HG03558 (cell line): ENCODE results near the gene RNF44.
"Not testable (repeated sequence)": the region's sequence is repeated elsewhere in the genome, so short reads cannot be mapped to it uniquely, and the experiment has no call there.

ENCODE experiments used
- ATAC-seq: cut with Tn5 transposase; IDR thresholded peaks from one replicate; pipeline ENCODE4 v1.9.1; 2021; ENCODE audit warnings: moderate number of reproducible peaks; ENCODE audit not compliant: unreplicated experiment; ENCODE audit errors: extremely low read depth

The RNF44 gene

DNA sequence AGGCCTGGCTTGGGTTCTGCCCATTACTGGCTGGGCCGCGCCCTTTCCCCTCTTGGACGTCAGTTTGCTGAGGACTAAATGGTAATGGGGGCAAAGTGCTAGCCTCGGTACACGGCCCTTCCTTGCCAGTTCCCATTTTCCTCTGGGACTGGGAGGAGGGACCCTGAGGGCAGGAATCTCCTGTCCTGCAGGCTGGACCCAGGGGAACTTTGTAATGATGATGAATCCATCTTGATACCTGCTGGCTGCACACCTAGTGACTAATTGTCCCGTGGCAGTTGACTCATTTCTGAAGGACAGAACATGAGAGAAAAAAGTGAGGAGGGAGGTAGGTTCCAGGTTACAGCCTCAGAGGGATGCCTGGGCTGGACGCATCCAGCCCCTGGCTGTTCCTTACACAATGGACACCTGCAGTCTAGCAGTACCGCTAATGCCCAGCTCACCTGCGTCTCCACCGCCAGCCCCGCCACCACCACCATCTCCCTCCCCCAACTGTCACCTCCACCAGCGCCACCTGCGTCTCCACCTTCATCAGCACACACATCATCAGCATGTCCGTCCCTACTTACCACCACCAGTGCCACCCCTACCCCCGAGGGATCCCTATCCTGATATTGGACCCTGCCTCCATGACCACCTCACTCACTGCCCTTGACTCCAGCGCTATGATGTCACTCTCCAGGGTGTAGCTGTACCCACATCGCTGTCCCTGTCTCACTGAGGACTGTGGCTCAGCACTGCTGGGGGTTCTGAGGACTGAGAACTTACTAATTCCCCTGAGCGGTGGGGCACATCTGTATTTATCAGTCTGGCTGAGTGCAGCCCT, 16.3 kb upstream of the RNF44 start:
- no peak for ATAC-seq

DNA sequence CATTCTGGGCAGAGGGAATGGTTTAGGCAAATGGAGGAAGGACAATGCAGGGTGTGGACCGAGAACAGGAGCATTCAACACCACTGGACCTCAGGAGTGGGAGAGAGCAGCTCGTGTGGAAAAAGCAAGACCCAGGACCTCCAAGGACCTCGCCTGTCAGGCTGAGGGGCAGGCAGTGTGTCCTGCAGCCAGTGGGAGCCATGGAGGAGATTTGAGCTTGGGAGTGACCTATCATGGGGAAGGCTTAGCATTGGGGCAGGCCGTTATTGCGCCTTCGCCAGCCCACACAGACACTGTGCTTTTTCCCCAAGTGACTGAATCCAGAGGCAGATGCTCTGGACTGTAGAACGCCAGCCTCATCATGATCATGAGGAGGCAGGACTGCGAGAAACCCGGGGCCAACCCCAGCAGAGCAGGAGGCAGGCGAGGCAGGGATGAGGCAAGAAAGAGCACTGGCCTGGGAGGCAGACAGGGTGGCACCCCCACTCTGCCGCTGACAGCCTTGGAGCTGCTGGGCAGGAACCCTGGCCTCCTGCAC, 15.2 kb upstream of the RNF44 start:
- no peak for ATAC-seq

DNA sequence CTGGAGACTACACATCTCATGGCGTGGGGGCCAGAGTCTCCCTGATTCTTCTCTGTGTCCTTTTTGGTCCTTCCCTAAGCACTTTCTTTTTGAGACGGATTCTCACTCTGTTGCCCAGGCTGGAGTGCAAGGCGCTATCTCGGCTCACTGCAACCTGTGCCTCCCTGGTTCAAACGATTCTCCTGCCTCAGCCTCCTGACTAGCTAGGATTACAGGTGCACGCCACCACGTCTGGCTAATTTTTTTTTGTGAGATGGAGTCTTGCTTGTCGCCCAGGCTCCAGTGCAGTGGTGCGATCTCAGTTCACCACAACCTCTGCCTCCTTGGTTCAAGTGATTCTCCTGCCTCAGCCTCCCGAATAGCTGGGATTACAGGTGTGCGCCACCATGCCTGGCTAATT, 13.7 kb upstream of the RNF44 start:
- ATAC-seq: not testable (repeated sequence)

DNA sequence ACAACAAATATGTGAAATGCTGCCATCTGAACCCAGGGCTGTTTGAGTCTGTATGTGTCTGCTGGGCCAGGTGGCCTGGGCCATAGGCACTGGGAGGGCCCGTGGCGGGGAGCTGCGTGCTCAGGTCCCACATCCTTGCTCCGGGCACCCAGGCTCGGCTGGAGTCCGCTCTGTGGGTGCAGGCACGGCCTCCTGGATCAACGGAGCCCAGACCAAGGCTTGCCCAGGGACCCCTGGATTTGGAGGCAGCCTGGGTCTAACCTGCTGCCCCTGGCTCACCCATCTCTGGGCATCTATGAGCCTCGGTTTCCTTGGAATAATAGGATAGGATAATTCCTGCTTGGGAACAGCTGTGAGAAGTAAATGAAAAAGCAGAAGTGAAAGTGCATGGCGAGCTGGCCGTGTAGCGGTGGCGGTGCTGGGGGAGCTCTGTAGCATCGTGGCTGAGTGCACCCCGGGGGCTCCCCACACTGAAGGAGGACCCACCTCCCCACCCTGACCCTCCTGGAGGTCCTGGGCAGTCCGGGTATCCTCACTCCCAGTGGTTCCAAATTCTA, 13.2 kb upstream of the RNF44 start:
- no peak for ATAC-seq

DNA sequence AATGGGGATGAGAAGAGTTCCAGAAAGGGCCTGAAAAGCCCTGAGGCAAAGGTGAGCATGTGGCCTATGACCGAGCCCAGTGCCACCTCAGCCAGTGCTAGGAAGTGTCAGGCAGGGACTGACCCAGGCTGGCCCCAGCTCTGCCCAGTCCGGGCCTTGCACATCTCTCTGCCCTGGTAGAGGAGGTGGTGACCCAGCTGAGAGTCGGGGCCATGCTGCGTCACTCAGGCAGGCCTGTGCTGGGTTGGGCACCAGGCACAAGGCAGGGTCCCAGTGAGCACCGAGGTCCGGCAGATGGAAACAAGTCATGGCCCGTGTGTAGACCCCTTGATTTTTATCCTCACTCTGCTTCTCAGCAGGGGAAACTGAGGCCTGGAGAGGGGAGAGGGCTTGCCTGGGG, 12.7 kb upstream of the RNF44 start:
- ATAC-seq: no peak

DNA sequence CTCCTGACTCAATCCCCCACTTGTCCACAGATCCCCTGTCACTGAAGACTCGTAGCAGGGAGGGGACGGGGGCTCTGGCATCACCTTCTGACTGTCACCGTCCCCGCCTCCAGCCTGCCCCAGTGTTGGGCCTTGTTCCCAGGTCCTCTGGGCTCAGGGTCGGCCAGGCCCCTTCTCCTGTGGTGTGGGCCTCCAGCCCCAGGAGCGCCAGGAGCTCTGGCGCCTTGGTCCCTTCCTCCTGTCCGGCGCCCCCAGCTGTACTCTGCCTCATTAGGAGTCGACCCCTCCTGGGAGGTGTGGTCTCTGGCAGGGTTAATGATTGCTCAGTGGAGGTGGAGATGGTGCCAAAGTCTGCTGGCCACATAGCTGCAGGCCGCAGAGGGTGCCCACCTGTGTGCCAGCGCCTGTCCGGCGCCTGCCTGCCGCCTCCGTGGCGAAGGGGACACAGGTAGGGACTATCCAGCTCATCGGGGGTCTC, 11.8 kb upstream of the RNF44 start, which contains the start of gene CDHR2:
TSS of gene CDHR2 (plus strand) at position 376 of the 478 bp plus-strand sequence. CDS start 16,011 bp downstream, outside the sequence.
- ATAC-seq: no peak

DNA sequence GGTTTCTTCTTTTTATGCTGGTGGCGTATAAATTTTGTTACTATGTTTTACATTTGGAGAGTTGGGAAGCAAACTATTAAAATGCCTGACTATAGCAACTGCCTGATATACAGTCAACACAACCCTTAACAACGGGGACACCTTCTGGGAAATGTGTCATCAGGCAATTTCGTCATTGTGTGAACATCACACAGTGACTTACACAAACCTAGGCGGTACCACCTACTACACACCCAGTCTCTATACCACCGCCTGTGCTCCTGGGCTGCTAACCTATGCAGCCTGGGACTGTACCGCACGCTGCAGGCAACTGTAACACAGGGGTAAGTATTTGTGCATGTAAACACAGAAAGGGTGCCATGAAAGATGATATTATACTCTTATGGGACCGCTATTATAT, 10.6 kb upstream of the RNF44 start:
- no peak for ATAC-seq

DNA sequence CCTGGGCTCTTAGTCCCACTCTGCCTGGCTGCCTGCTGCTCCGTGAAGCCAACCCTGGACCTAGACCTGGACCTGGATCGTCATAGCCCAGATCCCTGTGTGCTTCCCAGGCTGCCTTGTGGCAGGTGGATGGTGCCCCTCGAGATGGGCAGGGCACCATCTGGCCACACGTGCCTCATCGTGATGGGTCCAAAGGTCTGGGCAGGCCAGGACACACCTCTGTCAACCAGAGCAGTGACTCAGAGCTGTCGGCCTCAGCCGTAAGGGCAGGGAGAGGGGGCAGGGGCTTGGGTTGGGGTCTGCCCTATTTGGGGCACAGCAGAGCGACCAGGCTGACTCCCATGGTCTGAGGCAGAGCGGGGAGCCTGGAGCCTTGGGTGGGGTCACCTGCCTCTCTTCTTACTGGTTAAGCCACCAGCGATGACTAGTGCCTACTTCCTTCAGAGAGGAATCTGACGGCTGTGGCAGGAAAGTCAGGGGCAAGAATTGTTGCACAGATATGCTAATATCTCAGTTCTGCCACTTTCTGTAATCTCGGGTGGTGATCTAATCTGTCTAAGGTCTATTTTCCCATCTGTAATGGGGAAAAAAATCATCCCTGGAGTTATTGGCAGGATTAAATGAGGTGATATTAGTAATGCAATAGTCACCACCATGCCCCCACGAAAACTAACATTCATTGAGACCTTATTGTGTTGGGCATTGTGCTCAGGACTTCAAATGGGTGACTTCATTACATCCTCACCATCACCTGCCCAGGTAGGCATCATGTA, 8.7 kb upstream of the RNF44 start:
- no peak for ATAC-seq

DNA sequence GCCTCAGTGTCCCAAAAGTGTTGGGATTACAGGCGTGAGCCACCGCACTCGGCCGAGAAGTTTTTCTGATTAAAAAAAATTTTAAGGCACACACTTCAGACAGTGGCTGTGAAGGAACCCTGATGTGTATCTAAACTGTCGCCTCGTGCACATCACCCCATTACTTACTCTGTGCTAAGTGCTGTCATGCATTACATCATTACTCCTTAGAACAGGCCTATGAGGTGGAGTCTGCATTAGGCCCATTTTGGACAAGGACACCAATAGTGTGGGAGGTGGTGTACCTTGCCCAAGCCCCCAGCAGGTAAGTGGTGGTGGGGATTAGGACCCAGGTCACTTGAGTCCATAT, 8.2 kb upstream of the RNF44 start:
- ATAC-seq: no peak

DNA sequence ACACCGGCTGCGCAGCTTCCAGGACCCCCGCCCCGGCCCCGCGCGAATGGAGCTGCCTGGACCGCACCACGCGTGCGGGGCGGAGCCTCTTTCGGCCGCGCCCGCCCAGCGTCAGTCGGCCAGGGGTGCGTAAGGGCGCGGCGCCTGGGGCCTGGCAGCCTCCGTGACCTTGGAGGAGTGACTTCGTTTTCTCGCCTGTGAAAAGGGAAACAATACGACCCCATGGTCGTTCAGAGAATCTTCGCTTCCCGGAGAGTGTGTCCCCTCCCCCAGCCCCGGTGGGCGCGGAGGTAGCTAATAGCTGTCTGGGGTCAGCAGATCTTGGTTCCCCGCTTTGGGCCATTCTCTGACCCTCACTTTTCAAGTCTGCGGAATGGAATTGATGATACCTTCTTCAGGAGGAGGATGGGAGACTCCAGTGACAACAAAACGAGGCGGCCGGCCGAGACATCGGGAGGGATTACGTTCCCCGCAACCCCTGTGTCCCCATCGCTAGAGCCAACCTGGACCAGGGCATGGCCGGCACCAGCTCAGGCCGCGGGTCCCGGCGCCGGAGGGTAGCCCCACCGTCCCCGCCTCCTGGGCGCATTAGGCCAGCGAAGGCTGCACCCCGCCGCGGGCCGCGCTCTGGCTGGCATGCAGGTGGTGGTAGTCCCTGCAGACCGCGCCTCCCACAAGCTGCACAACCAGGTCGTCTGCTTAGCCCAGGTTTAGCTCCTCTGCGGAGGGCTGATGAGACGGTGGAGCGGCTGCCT, 6.4 kb upstream of the RNF44 start:
- peak; percentile 38 for ATAC-seq

DNA sequence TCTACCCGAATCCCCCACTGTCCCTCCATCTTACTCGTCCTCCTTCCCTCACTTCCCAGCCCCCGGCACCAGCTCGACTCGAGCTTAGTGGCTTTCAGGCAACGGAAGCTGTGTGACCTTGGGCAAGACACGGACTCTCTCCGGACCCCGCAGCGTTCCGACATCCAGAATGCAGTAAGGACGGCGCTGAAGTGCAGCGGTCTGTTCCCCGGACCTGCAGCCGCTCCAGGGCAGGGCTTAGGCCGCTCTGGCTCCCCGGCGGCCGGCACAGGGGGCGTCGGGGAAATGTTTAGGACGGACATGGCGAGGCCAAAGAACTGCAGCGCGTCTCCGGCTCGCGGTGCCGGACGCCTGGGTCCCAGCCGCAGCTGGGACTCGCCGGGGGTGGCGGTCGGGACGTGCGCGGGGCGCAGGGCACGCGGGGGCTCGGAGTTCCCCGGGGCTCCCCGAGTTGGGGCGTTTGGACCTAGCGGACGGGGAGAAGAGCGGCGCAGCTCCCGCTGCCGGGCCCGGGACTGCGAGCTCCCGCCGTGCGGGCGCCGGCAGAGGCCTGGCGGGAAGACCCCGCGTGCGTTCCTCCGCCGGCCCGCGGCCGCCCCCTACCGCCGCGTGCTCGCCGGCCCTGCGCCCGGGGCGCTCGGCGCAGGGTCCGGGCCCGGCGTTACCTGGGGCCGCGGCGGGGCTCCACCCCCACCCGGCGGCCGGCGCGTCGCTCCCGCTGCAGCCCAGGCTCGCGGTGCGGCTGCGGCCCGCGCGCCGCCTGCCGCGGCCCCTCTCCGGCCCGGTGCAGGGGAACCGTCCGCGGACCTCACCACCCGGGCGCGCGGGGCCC, 5.6 kb upstream of the RNF44 start:
- peak; percentile 36 for ATAC-seq

DNA sequence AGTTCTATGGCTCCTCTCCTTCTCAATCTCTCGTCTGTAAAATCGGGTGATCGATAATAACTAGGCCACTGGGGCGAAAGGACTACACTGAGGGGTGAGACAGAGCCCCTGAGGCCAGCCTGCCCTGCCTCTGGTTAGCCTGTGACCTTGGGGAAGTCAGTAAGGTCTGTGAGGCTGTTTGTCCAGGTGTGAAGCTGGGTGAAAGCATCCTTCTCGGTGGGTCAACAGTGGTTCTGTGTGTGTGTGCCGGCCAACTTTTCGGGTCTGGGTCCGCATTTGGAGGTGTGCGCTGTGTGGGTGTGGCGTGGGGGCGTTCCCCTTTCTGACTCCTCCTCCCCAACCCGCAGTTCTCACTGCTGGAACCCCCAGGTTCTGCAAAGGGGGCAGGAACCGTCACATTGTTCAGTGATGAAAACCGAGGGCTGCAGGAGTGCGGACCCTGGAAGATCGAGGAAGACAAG, 5.0 kb upstream of the RNF44 start:
- no peak for ATAC-seq

DNA sequence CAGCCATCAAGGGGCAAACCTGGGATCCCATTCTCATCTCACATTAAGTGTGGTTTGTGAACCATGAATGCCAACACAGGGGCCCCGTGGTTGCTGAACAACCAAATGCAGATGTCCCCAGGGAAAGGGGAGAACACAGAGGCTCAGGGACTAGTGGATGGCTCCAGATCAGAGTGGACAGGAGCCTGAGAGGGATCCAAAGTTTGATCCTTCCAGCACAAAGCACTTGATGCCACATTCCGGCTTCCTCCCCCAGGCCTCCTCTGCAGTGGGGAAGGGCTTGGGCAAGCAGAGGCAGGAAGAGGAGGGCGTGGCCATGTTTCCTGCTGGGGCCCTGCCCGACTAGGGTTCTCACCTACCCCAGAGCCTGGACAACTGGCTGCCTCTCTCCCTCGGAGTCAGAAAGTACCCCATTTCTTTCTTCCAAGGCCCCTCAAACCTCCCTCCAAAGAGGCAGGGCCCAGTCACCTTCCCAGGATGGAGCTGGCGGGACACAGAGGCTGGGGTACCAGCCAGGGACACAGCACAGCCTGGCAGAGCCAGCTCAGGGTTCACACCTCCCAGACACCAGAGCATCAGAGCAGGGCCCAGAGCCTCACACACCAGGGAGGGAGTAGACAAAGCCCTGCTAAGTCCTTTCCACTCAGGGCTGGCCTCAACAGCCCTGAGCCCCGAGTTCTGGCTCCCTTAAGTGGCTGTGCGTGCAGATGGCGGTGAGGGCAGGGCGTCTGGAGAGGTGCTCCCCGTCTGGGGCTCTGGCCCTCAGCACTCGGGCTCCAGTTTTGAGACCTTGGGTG, 4.3 kb upstream of the RNF44 start:
- no peak for ATAC-seq

DNA sequence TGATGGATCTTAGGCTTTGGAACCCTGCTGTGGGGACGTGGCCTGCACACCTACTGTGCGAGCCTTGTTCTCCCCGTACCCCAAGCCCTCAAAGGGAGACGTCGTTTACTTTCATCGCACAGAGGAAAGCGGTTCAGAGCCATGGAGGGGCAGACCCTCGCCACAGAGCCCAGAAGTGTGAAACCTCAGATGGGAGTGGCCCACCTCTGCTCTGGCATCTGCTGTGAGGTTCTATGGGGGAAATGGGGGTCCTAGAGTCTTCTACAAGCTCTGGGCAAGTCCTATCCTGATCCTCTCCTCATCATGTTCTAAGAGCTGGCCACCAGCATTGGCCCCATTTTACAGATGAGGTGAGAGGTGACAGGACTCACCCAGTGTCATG, 3.7 kb upstream of the RNF44 start:
- ATAC-seq: no peak

DNA sequence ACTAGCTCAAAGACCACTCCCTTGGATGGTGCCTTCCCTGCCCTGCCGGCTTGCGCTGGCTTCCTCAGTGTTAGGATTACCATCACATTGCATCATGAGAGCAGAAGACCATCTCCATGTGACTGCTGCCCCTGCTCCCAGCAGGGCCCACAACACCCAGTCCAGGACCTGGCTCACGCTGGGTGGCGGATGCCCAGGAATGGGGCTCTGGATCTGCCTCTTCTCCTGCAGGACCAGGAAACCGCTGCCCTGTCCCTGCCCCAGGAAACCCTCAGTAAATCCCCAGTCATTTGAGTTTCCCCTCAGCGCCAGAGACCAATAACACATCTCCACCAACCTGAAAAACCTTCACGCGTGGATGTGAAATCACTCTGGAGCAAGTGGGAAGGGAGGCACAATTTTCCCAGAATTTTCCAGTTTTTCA, 3.3 kb upstream of the RNF44 start:
- no peak for ATAC-seq

DNA sequence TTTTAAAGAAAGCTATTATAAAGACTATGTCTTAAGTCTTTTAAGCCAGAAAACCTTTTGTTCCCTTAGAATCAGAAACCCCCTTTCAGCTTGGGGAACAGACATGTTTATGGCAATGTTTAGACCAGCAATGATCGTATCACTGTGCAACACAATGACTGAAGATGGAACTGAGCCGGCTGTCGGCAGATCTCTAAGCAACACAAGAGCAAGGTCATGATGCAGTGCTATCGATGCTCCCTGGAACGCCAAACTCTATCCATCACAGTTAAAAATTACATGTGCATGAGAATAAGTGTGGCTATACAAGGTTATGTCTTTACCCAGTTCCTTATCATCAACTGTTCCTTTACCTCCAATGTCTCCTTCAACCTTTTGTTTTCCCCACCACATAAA, 1.8 kb upstream of the RNF44 start:
- no peak for ATAC-seq

DNA sequence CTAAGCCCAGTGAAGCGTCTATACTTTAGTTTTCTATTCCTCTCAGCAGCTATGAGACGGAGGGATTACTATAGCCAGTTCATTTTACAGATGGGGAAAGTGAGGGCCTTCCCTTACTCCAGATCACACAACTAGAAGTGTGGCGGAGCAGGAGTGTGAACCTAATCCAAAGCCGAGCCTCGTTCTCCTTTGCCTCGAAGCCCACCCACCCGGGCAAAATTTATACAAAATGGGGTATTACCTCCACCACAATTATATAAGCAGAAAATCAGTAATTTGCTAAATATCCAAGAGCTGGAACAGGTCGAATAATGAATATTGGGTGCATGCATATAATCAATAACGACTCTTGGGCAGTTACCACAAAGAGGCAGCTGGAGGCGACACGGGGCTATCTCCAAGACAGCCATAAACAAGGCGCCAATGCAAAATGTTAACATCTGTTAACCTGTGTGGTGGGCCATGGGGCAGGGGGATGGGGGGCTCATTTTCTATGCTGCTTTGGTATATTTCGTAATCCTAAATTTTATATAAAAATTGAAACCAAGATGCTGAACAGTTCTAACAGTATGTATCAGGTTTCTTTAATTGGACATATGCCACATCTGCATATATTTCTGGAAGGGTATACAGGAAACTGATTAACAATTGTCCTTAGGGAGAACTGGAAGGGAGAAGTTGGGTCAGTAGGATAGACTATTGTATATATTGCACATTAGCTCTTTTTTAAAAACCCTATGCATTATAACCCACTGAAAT, 1.2 kb upstream of the RNF44 start:
- no peak for ATAC-seq
